Stimulated activated memory B cell treated with anti-CD40 and anti-IgM and Interleukin-4, amounts not matched to agents 10 μg/mL and 1 μg/mL and 100 μg/mL, for 72 hours (primary cell): ENCODE results near the gene SAMD8.
"Not testable (repeated sequence)": the region's sequence is repeated elsewhere in the genome, so short reads cannot be mapped to it uniquely, and the experiment has no call there.

ENCODE experiments used
- ATAC-seq: fragments of 150-1000 bp; cut with Tn5 transposase; 2 replicates; pipeline ENCODE4 v1.10.0; 2021
- H3K27ac Mint-ChIP-seq: one replicate; pipeline ENCODE4 v1.8.0; 2022; ENCODE audit warnings: mild to moderate bottlenecking, mixed read lengths
- H3K27me3 Mint-ChIP-seq: one replicate; pipeline ENCODE4 v1.8.0; 2022; ENCODE audit warnings: mixed read lengths
- H3K36me3 Mint-ChIP-seq: one replicate; pipeline ENCODE4 v1.8.0; 2022; ENCODE audit warnings: mixed read lengths
- H3K4me1 Mint-ChIP-seq: one replicate; pipeline ENCODE4 v1.8.0; 2022; ENCODE audit warnings: mixed read lengths
- H3K4me3 Mint-ChIP-seq: one replicate; pipeline ENCODE4 v1.8.0; 2022; ENCODE audit warnings: mild to moderate bottlenecking, moderate library complexity, mixed read lengths
- H3K9me3 Mint-ChIP-seq: one replicate; pipeline ENCODE4 v1.8.0; 2022; ENCODE audit warnings: mixed read lengths

SAMD8 gene

GRCh38 chr10:75202321-75203045 lies 91.0 kb downstream of the SAMD8 start:
- no peak overlapping the region for H3K4me3 Mint-ChIP-seq

GRCh38 chr10:75203046-75203620 lies 91.7 kb downstream of the SAMD8 start:
- not testable (repeated sequence) for H3K27me3 Mint-ChIP-seq, H3K27ac Mint-ChIP-seq, H3K4me3 Mint-ChIP-seq

More at GRCh38 chr10:75202321-75203045, 91.0 kb downstream of the SAMD8 start:
- Mint-ChIP-seq H3K4me1 (no peaks in the 10 kb centered on the region), H3K36me3 (peaks cover 13% of the 10 kb centered on the region), H3K9me3 (no peaks in the 10 kb centered on the region), H3K27me3 (no peaks in the 10 kb centered on the region), H3K27ac (no peak overlapping the region)
- ATAC-seq, result no peak

DNA sequence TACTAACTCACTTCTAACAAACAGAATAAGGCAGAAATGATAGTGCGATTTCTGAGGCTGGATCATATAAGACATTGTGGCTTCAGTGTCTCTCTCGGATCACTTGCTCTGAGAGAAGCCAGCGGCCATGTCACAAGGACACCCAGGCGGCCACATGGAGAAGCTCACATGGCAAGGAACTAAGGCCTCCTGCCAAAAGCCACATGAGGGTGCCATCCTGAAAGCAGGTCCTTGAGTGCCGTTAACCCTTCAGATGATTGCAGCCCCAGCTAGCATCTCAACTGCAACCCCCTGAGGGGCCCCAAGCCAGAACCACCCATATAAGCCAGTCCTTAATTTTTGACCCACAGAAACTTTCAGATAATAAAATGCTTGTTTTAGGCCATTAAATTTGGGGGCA lies 92.3 kb downstream of the SAMD8 start:
- ATAC-seq, result no peak
- H3K9me3 Mint-ChIP-seq, result no peaks in the 10 kb centered on the region
- no peaks in the 10 kb centered on the region for H3K4me1 Mint-ChIP-seq
- H3K27ac Mint-ChIP-seq, result no peak overlapping the region
- no peak overlapping the region for H3K4me3 Mint-ChIP-seq
- H3K36me3 Mint-ChIP-seq, result peaks cover 13% of the 10 kb centered on the region
- H3K27me3 Mint-ChIP-seq, result no peaks in the 10 kb centered on the region

More at GRCh38 chr10:75203046-75203620, 91.7 kb downstream of the SAMD8 start:
- ATAC-seq, H3K4me1 Mint-ChIP-seq, H3K9me3 Mint-ChIP-seq: not testable (repeated sequence)
- H3K36me3 Mint-ChIP-seq, result peaks cover 13% of the 10 kb centered on the region

- Mint-ChIP-seq H3K27ac (no peak overlapping the region), H3K36me3 (peaks cover 13% of the 10 kb centered on the region), H3K27me3 (no peaks in the 10 kb centered on the region), H3K9me3 (no peaks in the 10 kb centered on the region), H3K4me3 (no peak overlapping the region), H3K4me1 (no peaks in the 10 kb centered on the region)
- ATAC-seq, result no peak
Measured at GRCh38 chr10:75205908-75206307, 94.5 kb downstream of the SAMD8 start.

- H3K4me1 Mint-ChIP-seq, H3K27ac Mint-ChIP-seq, H3K9me3 Mint-ChIP-seq, H3K27me3 Mint-ChIP-seq, ATAC-seq, H3K4me3 Mint-ChIP-seq: not testable (repeated sequence)
- peaks cover 11% of the 10 kb centered on the region for H3K36me3 Mint-ChIP-seq
Measured at GRCh38 chr10:75206638-75207037, 95.2 kb downstream of the SAMD8 start.

GRCh38 chr10:75207079-75207856 lies 95.8 kb downstream of the SAMD8 start:
- H3K4me3 Mint-ChIP-seq, result no peak overlapping the region

GRCh38 chr10:75207857-75208144 lies 96.3 kb downstream of the SAMD8 start:
- Mint-ChIP-seq H3K27me3 (no peaks in the 10 kb centered on the region), H3K4me3 (no peak overlapping the region), H3K4me1 (peaks cover 16% of the 10 kb centered on the region), H3K27ac (no peak overlapping the region), H3K9me3 (no peaks in the 10 kb centered on the region), H3K36me3 (peaks cover under 1% of the 10 kb centered on the region)
- ATAC-seq, result no peak

More at GRCh38 chr10:75207079-75207856, 95.8 kb downstream of the SAMD8 start:
- H3K36me3 Mint-ChIP-seq, result peaks cover 5% of the 10 kb centered on the region
- no peaks in the 10 kb centered on the region for H3K9me3 Mint-ChIP-seq
- no peaks in the 10 kb centered on the region for H3K27me3 Mint-ChIP-seq
- peaks cover 11% of the 10 kb centered on the region for H3K4me1 Mint-ChIP-seq
- H3K27ac Mint-ChIP-seq, result no peak overlapping the region
- ATAC-seq, result no peak

GRCh38 chr10:75208181-75208580 lies 96.7 kb downstream of the SAMD8 start:
- Mint-ChIP-seq H3K4me1 (peaks cover 18% of the 10 kb centered on the region), H3K36me3 (no peaks in the 10 kb centered on the region), H3K27ac (no peak overlapping the region), H3K4me3 (no peak overlapping the region), H3K9me3 (no peaks in the 10 kb centered on the region), H3K27me3 (no peaks in the 10 kb centered on the region)
- ATAC-seq, result no peak

DNA sequence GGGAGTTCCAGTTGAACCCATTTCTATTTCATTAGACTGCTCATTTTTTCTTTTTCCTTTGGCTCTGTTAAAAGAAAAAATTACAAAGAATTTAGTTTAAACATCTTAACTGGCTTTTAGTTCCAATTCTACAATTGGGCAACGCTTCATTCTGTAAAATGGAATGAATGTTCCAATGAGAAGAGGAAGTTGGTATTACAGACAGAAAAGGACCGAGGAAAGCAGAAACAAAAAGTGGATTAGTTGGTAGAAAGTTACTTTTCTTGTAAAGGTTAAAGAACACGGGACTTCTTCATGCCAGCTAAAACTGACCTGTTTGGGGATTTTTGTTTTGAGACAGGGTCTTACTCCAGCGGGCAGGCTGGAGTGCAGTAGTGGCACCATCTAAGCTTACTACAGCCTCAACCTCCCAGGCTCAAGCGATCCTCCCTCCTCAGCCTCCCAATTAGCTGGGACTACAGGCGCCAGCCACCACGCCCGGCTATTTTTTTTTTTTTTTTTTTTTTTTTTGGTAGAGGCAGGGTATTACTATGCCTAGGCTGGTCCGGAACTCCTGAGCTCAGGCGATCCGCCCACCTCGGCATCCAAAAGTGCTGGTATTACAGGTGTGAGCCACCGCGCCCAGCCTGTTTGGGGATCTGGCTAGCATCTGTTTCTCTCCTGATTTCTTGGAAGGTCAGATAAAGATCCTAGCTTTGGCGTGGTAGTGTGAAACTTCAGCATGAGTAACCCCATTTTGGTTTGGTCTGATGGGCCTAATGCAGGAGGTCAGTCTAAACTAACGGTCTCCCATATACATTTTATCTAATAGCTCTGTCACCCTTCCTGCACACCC lies 97.8 kb downstream of the SAMD8 start:
- Mint-ChIP-seq H3K9me3 (no peaks in the 10 kb centered on the region), H3K4me1 (peaks cover 19% of the 10 kb centered on the region), H3K36me3 (peaks cover 6% of the 10 kb centered on the region), H3K27me3 (no peaks in the 10 kb centered on the region), H3K4me3 (peak overlapping the region; percentile 98), H3K27ac (peak overlapping the region; percentile 97)
- ATAC-seq, result no peak

GRCh38 chr10:75209921-75210281 lies 98.4 kb downstream of the SAMD8 start:
- H3K36me3 Mint-ChIP-seq, result peaks cover 12% of the 10 kb centered on the region
- no peaks in the 10 kb centered on the region for H3K9me3 Mint-ChIP-seq
- peak; percentile 80 for ATAC-seq
- H3K4me3 Mint-ChIP-seq, result peak overlapping the region; percentile 98
- peaks cover 25% of the 10 kb centered on the region for H3K4me1 Mint-ChIP-seq
- H3K27ac Mint-ChIP-seq, result peak overlapping the region; percentile 97
- no peaks in the 10 kb centered on the region for H3K27me3 Mint-ChIP-seq

GRCh38 chr10:75210282-75211006 lies 99.0 kb downstream of the SAMD8 start, which contains the start of gene VDAC2:
Gene VDAC2 (plus strand): TSS chr10:75210796. CDS start chr10:75211159, 363 bp downstream.
- Mint-ChIP-seq H3K36me3 (peaks cover 12% of the 10 kb centered on the region), H3K4me1 (peaks cover 25% of the 10 kb centered on the region), H3K4me3 (peak within 1 kb of the TSS; percentile 98), H3K27me3 (no peaks in the 10 kb centered on the region), H3K27ac (peak within 1 kb of the TSS; percentile 97), H3K9me3 (no peaks in the 10 kb centered on the region)
- peak; percentile 97 for ATAC-seq

GRCh38 chr10:75211007-75211691 lies 99.7 kb downstream of the SAMD8 start:
- H3K4me1 Mint-ChIP-seq, result peaks cover 30% of the 10 kb centered on the region
- H3K9me3 Mint-ChIP-seq, result no peaks in the 10 kb centered on the region
- H3K27ac Mint-ChIP-seq, result peak overlapping the region; percentile 97
- peak overlapping the region; percentile 98 for H3K4me3 Mint-ChIP-seq
- H3K36me3 Mint-ChIP-seq, result peaks cover 17% of the 10 kb centered on the region
- no peak for ATAC-seq
- H3K27me3 Mint-ChIP-seq, result no peaks in the 10 kb centered on the region

DNA sequence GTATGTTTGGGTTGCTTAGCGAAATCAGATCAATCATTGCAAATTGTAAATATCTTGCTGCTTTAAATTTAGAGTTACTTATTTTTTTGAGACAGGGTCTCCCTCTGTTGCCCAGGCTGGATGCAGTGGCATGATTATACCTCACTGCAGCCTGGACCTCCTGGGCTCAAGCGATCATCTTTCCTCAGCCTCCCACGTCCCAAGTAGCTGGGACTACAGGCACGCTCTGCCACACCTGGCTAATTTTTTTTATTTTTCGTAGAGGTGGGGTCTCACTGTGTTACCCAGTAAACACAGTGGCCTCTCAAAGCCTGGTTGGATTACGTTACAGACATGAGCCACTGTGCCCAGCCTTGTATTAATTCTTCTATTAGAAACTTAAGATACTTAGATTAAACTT lies 100.9 kb downstream of the SAMD8 start:
- H3K36me3 Mint-ChIP-seq, result peaks cover 21% of the 10 kb centered on the region
- peak overlapping the region; percentile 46 for H3K4me3 Mint-ChIP-seq

GRCh38 chr10:75220274-75220673 lies 108.8 kb downstream of the SAMD8 start:
- Mint-ChIP-seq H3K4me1 (peaks cover 46% of the 10 kb centered on the region), H3K9me3 (no peaks in the 10 kb centered on the region), H3K4me3 (no peak overlapping the region), H3K27ac (peak overlapping the region; percentile 10), H3K36me3 (peaks cover 62% of the 10 kb centered on the region), H3K27me3 (no peaks in the 10 kb centered on the region)
- no peak for ATAC-seq

More for the DNA sequence above, 100.9 kb downstream of the SAMD8 start:
- peaks cover 35% of the 10 kb centered on the region for H3K4me1 Mint-ChIP-seq
- H3K9me3 Mint-ChIP-seq, result no peaks in the 10 kb centered on the region
- ATAC-seq, result no peak
- peak overlapping the region; percentile 97 for H3K27ac Mint-ChIP-seq
- no peaks in the 10 kb centered on the region for H3K27me3 Mint-ChIP-seq
